Bone marrow (tissue), 2 donors: Measurements from ENCODE around the gene PRKAB1.
"Not testable (repeated sequence)": the region's sequence is repeated elsewhere in the genome, so short reads cannot be mapped to it uniquely, and the experiment has no call there.

Experiments used
- DNase-seq, 2 donors: peaks; one replicate each; lab custom pipeline; 2025; lab: John Stamatoyannopoulos, UW

The PRKAB1 gene, protein sequence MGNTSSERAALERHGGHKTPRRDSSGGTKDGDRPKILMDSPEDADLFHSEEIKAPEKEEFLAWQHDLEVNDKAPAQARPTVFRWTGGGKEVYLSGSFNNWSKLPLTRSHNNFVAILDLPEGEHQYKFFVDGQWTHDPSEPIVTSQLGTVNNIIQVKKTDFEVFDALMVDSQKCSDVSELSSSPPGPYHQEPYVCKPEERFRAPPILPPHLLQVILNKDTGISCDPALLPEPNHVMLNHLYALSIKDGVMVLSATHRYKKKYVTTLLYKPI

DNA sequence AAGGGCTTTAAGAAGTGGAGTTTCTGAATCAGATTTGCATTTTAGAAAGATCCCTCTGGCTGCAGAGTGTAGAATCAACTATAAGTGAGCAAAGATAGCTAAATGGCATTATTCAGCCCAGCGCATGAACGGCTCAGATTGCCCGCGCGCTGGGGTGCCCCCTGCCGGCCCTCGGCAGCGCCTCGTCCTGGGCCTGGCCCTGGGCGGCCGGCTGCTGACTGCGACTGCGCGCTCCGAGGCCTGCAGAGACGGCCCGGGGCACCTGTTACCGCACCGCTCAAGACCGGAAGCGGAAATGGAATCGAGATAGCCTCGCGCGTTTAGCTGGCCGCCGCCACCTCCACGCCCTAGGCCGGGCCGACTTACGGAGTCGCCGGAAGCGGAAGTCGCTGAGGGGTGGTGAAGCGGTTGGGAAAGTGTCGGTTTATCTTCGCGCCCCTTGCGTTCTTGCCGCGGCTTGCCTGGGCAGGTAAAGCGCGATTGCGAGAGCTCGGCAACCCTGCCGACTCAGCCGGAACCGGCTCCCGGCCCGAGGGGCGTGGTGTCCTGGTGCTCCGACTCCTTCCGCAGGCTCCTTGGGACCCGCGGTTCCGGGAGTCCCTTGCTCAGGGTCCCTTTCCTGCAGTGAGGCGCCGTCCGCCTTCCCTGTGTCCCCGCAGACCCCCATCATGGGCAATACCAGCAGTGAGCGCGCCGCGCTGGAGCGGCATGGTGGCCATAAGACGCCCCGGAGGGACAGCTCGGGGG, at the start of gene PRKAB1:
TSS of gene PRKAB1 (plus strand) at position 557 of the 747 bp plus-strand sequence. CDS start at position 669, 112 bp downstream.
- peak; percentile 74 to 83 for DNase-seq

DNA sequence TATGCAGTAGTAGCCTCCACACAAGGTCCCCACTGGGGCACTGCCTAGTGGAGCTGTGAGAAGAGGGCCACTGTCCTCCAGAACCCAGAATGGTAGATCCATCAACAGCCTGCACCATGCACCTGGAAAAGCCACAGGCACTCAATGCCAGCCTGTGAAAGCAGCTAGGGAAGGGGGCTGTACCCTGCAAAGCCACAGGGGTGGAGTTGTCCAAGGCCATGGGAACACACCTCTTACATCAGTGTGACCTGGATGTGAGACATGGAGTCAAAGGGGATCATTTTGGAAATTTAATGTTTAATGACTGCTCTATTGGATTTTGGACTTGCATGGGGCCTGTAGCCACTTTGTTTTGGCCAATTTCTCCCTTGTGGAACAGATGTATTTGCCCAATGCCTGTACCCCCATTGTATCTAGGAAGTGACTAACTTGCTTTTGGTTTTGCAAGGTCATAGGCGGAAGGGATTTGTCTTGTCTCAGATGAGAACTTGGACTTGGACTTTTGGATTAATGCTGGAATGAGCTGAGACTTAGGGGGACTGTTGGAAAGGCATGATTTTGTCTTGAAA, 49.5 kb upstream of the PRKAB1 start:
- not testable (repeated sequence) for DNase-seq

DNA sequence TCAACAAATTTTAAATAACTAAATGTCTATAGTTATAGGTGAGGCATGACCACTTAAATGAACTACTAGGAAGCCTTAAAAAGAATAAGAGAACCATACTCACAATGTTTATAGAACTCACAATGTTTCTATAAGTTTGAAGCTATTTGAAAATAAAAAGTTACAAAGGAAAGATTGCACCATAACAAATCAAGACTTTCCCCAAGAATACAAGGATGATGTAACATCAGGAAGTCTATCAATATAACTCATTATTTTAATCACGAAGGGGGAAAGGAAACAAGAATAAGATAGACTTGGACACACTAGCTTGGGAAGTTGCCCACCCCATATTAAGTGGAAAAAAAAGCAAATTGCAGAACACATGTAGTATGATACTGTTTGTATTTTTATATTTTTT, 47.4 kb upstream of the PRKAB1 start:
- no peak for DNase-seq

DNA sequence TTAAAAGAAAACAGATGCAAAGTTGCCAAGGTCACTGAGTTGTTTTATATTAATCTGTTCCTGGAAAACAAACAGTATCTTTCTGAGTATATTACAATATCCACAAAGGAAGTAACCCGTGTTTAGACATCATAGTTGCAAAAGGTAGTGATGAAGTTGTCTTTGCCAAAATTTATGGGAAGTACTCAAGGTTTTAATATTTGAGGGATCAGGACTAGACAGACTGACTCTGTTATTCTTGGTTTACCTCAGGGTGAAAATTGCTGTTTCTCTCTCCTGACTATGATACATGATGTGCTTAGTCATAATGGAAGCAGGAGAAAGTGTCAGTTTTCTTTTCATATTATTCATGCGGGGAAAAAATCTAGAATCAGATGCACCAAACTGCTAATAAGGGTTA, 46.1 kb upstream of the PRKAB1 start:
- DNase-seq, result no peak

DNA sequence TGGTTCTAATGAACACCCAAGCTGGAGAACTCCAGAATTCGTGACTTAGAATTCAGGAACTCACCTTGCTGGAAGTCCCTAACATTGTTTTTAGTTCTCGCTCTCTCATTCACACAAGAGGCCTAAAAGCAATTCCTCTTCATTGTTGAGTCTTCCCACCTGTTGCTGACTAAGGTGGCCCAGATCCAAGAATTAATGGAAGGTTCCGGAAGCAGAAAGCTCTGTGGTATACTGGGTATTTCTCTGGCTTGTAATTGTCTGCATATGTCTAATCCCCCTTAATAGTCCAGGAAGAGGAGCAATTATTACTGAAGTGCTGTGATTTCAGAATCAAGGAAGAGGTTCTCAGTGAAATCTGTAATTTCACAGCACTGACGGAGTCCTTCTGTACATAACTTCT, 43.0 kb upstream of the PRKAB1 start:
- no peak for DNase-seq

DNA sequence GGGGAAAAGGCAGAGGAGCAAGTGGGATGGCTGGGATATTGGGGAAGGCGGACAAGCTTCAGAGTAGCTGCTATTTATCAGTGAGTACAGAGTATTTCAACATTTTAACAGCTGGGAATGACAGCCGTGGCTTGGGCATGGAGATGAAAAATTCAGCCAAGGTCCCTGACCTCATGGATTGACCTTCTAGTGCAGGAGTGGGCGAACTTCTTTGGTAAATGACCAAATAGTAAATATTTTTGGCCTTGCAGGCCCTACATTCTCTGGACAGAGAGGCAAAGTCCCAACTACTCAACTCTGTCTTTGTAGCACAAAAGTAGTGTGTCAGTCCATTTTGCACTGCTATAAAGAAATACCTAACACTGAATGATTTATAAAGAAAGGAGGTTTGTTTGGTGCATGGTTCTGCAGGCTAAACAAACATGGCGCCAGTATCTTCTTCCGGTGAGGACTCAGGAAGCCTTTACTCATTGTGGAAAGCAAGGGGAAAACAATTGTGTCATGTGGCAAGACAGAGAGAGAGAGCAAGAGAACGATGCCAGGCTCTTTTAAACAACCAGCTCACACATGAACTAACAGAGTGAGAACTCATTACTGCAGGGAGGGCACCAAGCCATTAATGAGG, 40.8 kb upstream of the PRKAB1 start:
- DNase-seq, result no peak

DNA sequence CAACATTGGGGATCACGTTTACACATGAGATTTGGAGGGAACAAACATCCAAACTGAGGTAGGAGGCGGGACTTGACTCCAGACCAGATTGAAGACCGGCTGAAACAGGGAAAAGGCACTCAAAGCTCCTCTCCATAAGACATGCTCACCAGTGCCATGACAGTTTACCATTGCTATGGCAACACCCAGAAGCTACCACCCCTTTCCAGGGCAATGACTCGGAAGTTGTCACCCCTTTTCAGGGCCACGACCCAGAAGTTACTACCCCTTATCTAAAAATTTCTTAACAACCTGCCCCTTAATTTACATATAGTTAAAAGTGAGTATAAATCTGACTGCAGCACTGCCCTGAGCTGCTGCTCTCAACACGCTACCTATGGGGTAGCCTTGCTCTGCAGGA, 40.2 kb upstream of the PRKAB1 start:
- no peak for DNase-seq

DNA sequence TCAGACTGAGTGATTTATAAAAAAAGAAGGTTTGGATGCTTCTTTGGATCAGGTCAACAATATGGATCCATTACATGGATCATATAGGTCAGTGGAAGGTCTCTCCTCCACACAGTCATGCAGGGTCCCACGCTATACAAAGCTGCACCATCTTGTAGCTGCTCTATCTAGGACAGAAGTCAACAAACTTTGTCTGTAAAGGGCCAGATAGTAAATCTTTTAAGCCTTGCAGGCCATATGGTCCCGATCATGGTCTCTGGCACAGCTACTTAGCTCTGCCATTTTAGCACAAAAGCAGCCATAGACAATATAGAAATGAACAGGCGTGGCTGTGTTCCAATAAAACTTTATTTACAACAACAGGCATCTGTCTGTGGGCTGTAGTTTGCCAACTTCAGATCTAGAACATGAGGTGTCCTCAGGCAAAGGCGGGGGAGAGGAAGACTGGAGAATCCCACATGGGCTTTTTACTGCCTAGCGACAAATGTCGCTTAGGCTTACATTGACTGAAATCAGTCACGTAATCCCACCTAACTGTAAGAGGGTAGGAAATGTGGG, 37.6 kb upstream of the PRKAB1 start:
- DNase-seq, result no peak

DNA sequence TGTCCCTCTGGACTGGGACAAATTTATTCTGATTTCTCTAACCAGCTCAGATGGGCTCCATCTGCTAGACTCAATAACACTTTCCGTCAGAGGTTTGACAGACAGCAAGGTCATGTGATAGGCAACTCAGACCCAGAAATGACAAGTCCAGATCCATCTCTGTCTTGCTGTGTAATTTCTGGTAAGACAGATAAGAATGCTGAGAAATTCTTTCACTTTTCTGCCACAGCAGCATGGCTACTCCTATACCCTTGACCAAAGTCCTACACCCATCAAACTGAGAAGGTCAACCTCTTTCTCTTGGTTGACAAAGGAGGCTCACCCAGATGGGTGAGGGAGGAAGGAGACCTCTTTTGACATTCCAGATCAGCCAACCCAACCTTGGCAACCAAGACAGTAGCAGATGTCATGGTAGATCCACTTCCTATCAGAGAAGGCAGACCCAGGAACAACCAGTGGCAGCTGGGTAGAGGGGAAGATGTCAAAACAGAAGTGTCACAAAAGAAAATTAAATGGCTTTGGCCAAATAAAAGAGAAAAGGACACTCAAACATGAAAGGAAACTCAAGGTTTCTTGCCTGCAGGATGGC, 36.9 kb upstream of the PRKAB1 start:
- DNase-seq, result no peak

DNA sequence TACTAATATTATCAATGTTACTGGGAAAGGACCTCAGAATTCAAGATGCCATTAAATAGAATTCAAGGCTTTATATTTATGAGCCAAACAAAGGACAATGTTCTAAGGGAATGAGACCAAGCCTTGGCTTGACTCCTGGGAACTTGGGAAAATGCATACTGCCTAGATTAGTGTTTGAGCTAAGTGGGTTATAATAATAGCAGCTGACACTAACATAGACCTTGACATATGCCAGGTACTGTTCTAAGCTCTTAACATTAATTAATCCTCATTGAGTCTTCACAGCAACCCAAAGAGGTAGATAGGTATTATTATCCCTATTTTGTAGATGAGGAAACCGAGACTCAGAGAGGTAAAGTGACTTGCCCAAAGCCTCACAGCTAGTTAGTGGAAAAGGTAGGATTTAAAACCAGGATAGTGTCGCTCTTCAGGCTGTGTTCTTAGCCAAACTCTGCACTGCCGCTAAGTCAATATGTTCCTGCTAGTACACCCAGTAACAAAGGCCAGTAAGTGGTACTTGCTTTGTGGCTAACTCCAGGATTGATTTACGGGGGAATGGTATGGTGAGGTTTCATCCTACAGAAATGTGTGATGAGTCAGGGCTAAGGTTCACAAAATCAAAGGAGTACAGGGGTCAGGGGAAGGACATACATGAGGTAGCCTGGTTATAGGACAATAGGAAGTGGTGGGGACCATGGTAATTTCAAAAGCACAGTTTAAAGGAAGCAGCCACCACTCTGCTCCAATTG, 35.8 kb upstream of the PRKAB1 start:
- DNase-seq, result no peak

DNA sequence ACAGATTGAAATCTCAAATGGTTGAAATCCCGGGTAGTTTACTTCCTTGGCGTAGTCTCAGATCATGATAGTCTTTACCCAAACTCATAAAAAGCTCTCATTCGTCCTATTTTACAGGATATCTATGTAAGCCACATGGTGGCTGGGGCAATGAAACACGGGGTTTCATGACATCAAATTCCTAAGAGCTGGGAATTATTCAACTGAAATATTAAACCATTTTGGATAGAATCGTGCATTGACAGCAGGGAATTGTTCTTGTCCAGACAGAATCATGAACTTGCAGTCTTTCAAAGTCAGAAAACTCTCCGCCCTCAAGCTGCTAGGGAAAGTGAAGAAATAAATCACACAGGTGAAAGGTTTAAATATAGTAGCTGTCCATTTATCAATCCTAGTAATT, 33.2 kb upstream of the PRKAB1 start:
- DNase-seq, result no peak

DNA sequence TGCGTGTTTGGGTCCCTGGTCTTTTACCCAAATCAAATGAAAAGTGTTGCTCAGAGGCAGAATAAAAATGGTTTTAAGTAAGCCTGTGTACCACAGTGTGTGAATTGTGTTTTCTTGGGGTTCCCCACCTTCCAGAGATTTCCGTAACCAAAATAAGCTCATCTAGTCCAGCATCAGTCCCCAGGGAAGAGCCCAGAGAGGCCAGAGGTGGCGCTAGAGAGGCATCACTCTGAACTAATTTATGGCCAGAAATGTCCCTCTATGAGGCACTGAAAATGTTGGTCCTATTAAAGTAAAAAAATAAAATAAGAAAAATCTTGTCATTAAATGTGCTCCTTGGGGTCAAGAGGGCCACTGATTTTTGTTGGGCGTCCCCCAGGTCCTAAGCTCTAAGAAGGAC, 24.9 kb upstream of the PRKAB1 start:
- no peak for DNase-seq

DNA sequence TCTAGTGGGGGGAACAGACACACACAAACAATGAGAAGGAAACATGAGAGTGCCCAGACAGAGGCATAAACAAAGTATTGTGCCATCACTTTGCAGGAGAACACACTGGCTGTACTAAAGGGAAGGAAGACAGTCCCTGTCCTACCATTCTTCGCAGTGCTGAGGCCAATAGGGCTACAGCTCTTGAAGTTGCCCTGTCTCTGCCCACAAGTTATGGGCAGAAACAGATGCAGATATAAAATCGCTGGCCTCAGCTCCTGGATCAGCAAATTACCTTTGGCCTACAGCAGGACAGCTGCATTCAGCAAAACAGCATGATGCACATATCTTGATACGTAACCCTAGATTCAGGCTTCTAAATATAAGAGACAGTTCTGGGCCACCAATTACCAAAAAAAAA, 23.0 kb upstream of the PRKAB1 start:
- DNase-seq, result no peak

DNA sequence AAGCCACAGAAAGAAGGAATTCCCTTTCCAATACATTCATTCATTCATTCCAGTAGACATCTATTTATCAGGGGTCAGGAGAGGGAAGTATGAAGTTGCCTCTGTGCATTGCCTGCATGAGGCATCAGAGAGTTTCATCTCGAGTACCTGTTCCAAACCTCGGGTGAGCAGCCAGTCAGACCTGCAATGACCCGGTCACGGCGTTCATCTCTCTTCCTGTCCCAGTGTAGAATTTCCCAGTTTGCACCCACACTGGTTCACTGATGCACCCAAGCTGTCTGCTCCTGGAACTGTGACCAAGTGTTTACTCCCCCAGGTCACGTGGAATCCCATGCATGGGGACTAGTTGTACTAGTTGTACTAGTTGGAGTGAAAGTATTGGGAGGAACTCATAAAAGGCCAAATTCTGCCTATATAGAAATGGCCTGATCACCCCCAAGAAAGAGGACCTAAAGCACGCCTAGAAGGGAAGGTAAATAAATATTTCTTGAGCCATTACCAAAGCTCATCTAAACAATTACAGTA, 22.3 kb upstream of the PRKAB1 start:
- no peak for DNase-seq

DNA sequence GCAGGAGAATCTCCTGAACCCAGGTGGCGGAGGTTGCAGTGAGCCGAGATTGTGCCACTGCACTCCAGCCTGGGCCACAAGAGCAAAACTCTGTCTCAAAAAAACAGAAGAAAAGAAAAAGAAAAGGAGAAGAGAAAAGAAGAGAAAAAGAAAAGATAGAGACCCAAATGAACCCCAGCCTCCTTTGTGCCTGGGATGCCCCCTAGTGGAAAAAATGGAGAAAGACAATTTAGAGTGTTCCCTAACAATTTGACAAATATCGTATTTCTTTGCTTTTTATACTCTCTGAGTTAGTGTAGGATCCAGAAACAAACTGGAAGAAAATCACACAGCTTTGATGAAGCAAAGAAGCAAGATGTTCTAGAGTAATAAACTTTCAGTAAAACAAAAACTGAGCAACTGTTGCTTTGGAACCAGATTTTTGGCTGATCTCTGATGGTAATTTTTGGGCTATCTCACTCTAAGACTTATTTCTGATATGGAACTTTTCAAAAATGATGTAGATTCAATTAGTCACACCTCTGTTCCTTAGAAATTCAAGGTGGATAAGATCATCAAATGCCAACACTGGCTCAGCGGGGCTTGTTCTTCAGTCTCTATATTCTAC, 18.6 kb upstream of the PRKAB1 start:
- DNase-seq, result peak in 1 of 2 donors; percentile 4

DNA sequence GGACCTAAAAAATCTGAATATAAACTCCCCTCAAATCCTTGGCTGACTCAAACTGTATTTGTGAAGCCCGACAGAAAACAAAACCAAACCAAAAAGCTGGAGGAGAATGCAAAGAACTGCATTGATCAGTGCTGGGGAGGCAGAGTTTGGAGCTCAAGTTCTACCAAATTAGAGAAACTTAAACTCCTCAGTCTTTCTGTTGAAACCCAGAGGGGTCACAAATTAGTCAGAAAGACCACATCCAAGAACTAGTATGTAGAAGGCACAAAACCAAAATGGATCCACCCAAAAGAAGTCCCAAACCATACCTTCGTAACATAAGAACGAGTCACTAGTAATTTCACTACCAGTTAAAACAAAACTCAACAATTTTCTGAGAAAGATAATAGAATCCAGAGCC, 15.3 kb upstream of the PRKAB1 start:
- DNase-seq, result no peak

DNA sequence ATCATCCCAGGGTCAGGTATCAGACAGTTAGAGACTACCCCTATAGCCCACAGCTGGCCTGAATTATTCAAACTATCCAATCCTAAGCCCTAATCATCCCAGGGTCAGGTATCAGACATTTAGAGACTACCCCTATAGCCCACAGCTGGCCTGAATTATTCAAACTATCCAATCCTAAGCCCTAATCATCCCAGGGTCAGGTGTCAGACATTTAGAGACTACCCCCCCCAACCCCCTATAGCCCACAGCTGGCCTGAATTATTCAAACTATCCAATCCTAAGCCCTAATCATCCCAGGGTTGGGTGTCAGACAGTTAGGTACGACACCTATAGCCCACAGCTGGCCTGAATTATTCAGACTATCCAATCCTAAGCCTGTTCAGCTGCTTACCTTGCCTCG, 10.9 kb upstream of the PRKAB1 start:
- DNase-seq, result not testable (repeated sequence)

DNA sequence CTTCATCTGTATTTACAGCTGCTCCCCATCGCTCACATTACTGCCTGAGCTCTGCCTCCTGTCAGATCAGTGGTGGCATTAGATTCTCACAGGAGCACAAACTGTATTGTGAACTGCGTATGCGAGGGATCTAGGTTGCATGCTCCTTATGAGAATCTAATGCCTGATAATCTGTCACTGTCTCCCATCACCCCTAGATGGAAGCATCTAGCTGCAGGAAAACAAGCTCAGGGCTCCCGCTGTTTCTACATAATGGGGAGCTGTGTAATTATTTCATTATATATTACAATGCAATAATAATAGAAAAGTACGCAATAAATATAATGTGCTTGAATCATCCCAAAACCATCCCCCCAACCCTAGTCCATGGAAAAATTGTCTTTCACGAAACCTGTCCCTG, 9.8 kb upstream of the PRKAB1 start:
- not testable (repeated sequence) for DNase-seq

DNA sequence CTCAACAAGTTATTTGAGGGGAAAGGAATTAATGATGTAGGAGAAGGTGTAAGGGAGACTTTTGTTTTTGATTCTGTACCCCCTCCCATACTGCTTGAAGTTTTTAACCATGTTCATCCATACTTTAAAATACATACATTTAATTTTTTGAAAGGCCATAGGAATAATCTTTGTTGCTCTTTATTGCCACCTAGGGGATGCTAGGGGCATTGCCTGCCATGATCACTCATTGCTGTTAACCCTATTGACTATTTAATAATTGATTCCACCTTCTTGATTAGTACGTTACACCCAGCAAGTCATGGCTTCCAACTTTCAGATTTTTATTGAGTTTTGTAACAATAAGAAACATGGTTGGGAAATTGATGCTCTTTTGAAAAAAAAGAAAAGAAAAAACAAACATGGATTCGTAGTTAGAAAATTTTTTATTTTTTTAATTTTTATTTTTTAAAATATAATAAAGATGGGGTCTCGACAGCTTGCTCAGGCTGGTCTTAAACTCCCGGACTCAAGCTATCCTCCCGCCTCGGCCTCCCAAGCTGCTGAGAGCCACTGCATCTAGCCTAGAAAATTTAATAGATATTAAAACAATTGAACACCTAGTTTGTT, 8.5 kb upstream of the PRKAB1 start:
- peak in 1 of 2 donors; percentile 14 for DNase-seq

DNA sequence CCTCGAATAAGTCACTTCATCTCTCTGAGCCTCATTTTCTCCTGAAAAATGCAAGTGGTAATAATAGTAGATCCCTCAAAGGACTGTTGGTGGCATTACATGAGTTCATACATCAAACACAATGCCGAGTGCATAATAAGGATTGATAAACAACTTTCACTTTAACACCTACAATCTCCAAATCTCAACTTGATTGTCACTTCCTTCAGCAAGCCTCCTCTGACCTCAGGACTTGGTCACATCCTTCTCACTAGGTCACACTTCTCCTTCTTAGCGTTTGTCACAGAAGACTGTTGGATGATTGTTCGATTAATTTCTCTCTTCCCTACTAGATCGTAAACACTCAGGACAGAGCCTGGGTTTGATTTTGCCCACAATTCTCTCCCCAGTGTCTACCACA, 7.9 kb upstream of the PRKAB1 start:
- DNase-seq, result peak in 1 of 2 donors; percentile 1
